ENCODE results near the gene THBS4.

The THBS4 gene

DNA sequence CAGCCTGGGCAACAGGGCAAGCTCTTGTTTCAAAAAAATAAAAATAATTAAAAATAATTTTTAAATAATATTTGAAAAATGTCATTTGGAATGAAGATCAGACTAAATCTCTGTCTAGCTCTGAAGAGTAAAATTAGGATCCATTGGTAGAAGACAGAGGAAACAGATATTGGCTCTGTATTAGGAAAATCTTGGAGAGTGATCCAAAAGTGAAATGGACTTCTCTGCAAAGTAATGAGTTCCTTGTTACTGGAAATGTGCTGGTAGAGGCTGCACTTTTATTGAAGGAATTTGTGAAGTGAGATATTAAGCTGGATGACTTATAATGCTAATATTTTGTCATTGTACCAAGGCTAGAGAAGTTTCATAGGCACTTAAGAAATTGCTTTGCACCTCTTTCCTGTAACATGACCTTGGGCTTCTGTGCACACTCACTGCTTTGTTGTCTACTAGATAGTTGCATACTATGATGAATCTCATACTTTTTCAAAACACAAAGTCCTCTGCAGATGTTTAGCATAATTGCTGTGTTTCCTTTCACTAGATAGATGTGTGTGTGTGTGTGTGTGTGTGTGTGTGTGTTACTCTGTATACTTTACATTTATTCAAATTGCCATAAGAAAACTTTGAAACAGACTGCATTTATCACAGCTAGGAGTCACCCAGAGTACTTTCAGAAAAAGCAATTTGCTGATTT lies 13.1 kb downstream of the THBS4 start:
- no peak for DNase-seq

DNA sequence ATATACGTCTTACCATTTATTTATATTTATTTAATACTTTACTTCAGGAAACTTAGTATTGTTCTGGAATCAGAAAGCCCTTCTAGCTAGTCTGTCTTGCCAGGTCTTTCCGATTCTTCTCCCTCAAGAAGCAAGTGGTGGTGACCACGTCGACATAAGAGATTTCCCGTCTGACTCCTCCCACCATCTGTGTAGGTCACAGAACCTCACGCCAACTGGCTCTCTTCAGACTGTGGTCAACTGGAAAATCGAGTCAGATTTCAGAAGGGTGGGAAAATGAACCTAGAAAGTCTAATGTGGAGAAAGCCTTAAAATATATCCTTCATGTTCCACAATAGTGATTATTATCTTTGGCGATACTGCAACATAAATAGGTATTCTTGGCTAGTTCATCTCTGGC lies 17.3 kb downstream of the THBS4 start:
- no peak for DNase-seq

DNA sequence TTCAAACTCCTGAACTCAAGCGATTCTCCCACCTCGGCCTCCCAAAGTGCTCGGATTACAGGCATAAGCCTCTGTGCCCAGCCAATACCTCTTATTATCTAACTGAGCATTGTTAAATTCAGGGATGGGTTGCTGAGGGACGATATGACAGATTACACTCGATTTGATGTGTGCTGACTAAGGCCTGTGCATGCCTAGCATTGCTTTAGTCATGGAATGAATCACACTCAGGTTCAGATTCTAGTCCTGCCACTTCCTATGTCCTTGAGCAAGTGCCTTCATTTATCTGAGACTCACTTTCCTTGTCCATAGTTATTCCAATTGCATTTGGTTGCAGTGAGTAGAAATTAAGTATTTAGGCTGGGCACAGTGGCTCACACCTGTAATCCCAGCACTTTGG lies 19.5 kb downstream of the THBS4 start:
- no peak for DNase-seq

DNA sequence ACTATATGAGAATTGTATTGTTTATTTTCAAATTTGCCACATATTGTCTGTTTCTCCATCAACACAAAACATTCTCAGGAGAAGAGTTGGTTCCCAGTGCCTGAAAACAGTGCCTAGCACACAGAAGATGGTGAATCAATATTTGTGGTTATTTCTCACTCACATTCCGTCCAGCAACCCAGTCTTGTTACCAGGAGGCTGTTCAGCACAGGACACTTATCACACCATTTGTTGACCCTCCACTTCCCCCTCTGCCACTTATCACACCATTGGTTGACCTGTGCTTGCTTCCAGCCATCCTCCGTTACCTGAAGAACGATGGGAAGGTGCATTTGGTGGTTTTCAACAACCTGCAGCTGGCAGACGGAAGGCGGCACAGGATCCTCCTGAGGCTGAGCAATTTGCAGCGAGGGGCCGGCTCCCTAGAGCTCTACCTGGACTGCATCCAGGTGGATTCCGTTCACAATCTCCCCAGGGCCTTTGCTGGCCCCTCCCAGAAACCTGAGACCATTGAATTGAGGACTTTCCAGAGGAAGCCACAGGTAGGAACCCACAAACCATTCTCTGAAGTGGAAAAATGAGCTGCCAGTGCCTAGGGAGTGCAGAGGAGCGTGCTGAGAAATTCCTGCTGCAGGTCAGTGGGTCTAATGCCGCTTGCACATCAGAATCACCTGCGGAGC lies 20.5 kb downstream of the THBS4 start:
- DNase-seq, result no peak

DNA sequence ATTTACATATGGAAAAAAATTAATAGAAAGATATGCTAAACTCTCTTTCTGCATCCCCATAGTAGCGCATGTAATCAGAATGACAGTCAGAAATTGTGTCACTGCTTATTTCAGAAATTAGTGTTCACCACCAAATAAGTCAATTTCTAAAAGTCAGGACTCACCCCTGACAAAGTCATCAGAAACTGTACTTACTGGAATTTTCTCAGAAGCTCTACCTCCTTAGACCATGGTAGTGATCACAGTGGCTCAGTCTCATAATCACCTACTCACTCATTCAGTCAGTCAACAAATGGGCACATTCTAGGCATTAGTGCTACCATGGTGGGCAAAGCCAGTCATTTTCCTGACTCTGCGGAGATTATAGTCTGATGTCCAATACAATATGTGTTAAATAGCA lies 22.0 kb downstream of the THBS4 start:
- no peak for DNase-seq

DNA sequence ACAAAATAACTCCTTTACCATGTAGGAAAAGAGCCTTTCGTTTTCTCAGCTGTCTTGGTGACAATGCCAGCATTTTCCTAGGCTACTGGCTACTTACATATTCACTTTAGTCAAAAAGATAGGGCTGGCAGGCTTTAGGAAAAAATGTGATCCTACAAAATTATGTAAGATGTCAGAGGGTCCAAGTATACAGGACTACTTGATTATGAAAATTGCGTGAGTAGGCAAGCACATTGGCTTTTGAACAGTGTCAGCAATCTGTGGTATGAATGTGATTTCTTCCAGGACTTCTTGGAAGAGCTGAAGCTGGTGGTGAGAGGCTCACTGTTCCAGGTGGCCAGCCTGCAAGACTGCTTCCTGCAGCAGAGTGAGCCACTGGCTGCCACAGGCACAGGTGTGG lies 22.8 kb downstream of the THBS4 start:
- no peak for DNase-seq

DNA sequence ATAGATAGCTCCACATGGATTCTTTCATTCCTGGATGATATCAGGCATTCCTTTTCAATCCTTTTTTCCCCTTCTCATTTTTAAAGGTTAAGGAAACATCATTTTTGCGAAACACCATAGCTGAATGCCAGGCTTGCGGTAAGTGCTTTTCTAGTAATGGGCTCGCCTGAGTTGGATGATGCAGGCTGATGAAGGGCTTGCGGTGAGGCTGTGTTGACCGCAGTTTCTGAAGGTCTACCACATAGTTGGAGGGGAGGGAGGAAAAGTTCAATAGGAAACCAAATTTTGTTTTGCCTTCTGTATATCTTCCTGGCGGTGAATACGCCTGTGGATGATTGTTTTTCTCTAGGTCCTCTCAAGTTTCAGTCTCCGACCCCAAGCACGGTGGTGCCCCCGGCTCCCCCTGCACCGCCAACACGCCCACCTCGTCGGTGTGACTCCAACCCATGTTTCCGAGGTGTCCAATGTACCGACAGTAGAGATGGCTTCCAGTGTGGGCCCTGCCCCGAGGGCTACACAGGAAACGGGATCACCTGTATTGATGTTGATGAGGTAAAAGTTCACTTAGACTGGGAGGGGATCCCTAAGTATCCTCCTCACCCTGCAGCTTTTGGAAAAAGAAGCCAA lies 24.3 kb downstream of the THBS4 start:
- DNase-seq, result no peak

DNA sequence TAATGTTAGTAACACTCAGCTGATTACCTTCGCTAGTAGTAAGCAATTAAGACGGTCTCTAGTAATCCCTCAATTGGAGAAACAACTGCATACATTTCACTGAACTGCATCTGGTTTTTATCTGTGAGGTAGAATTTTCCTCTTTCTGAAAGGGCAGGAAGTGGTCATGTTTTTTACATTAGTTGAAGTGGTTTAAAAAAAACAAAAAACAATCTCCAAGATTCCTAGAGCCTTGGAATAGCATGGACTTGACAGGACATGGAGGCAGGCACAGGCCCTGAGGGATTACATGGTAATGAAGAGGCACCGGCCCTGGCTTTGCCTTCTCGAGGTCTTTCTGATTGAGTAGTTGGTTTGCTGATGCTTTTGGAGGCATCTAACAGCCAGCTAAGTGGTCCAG lies 25.8 kb downstream of the THBS4 start:
- DNase-seq, result no peak

DNA sequence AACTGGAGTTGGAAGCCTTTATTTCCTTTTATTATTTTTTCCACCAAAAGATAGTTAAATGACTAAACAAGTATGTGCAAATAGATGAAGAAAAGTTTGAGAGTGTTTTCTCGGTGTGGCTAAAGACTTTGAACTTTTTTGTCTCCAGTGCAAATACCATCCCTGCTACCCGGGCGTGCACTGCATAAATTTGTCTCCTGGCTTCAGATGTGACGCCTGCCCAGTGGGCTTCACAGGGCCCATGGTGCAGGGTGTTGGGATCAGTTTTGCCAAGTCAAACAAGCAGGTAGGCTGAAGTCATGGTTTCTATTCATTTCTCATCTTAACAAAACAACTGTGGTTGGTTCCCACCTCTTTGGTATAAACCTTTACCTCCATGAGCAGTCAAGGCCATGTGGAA lies 26.4 kb downstream of the THBS4 start:
- DNase-seq, result no peak

DNA sequence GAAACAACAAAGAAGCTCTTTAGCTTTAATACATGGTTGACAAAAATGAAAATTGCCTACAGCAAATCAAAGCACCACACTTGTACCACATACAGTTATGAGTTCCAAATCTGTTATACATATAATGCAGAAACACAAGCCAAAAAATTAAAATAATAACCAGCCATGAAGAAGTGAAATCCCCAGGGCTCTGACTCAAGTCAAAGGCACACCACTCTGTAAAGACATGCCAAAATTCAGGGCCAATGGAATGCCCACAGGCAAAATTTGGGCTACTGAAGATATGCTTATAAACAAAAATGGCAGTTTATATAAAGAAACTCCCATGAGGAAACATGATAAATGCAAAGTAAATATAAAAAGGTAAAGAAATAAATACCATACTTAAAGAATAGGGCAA lies 29.0 kb downstream of the THBS4 start:
- DNase-seq, result no peak

DNA sequence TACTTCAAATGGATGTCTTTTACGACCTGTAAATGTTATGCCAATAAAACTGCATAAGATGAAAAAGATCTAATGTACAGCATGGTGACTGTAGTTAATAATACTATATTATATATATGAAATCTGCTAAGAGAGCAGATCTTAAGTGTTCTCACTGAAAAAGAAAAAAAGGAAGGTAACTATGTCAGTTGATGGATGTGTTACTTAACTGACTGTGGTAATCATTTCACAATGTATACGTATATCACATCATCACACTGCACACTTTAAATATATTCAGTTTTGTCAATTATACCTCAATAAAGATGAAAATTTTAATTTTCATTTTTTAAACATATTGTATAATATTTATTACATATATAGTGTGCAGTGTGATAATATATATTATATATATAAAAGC lies 31.9 kb downstream of the THBS4 start:
- no peak for DNase-seq

DNA sequence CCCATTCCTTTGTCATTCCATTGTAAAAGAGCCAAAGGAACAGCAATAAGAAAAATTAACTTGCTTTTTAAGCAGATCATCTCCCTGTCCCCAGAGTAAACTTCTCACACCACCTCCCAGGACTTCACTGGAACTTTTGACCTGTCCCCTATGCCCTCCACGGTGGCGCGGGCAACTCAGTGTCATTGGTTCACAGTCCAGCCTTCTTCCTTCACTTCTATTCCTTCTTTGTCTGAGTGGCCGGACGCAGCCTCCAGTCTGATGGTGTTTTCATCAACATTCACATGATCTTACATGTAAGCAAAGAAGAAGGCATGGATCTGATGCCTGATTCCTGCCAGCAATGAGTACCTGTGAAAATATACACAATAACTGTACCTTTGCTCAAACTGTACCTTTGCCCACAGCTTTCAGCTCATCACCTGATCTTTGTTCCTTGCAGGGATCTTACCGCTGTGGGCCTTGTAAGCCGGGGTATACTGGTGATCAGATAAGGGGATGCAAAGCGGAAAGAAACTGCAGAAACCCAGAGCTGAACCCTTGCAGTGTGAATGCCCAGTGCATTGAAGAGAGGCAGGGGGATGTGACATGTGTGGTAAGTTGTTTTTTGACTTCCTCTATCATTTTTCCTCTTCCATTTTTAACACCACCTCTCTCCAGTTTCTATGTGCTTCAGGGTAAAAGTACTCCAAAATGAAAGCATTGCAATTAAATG lies 32.5 kb downstream of the THBS4 start:
- DNase-seq, result no peak

DNA sequence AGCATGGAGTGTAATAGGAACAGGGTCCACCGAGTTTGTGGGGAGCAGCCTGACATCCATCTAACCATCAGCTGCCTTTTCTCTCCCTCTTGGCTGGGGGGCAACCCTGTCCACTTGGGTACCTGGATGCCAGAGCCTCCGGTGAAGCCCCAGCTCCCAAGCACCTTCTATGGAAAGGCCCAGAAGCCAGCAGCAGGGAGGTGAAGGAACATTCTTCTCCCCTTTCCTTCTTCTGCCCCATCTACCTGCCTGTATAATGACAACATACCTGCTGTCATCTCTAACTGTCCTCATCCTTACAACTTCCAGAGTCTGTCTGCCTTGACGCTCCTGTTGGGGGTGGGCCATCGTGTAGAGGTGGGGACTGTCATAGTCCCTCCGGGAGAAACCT lies 33.1 kb downstream of the THBS4 start:
- DNase-seq, result no peak

DNA sequence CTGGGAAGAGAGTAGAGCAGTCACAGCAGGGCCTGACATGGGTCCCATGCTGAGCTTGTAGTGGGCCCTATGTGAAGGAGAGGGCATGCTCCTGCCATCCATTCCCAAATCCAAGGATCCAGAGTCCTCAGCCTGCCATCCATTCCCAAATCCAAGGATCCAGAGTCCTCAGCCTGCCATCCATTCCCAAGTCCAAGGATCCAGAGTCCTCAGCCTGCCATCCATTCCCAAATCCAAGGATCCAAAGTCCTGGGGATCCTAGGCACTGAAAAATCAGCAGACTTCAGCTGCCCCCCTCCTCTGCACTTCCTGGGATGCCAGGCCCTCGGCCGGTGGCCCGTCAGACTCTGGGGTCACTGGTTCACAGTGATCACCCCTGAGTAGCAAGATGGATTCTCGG lies 33.6 kb downstream of the THBS4 start:
- no peak for DNase-seq

DNA sequence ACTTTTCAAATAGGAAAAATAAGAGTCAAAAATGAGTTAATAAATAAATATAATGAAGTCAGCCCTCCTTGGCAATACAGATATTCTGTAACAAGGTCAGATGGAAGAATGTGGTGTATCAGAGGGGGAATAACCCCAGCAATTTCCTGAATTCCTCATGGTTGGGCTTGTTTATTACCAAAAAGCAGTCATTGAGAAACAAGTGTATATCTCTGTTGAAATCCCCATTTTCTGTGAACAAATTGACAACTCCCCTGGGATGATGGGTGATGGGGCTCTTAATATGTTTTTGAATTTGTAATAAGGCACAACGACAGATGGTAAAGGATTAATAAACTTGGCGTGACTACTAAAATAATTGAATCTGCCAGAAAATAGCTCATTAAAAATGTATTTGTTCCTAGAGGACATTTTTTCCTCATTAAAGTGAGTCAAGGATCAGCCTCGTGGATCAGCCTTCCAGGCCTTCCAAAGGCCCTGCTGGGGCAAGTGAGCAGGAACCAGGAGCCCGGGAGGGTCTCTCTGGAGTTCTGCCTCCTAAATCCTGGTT lies 34.2 kb downstream of the THBS4 start:
- DNase-seq, result no peak

DNA sequence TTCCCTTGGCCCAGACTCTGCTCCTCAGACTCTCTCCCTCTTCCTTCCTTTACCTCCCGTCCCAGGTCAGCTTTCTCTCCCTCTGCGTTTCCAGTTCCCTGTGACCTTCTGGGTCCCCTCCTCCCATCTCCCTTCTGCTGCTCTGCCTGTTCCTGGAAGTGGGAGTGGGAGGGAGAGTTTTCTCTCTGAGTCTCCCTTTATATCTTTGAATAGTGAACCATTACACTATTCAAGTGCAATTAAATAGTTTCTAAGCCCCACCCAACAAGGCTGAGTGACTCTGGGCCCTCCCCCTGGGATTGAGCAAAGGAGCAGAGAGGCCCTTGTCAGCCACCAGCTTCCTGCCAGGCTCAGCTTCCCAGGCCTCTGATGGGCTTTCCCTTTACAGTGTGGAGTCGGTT lies 34.8 kb downstream of the THBS4 start:
- no peak for DNase-seq

DNA sequence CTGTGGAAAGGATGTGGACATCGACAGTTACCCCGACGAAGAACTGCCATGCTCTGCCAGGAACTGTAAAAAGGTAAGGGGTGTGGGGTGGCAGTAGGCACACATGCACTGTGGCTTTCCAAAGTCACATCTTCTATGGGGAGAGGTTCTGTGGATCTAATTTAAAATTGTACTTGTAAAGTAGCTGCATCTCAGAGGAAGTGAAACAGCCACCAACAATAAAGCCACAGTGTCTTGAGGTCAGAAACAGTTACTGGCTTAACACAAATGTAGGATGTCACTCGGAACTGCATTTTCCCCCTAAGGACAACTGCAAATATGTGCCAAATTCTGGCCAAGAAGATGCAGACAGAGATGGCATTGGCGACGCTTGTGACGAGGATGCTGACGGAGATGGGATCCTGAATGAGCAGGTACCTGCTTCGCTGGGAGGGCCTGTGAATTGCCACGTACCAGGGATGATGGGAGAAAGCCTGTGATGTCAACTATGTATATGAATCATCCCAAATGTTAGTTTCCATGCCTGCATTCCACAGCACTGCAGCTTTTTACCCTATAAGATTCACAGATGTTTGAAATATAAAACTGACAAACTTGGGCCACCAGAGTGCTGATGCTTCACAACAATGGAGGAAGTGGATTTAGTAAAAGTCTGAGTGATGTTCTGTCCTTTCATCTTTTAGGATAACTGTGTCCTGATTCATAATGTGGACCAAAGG lies 35.3 kb downstream of the THBS4 start:
- DNase-seq, result no peak

DNA sequence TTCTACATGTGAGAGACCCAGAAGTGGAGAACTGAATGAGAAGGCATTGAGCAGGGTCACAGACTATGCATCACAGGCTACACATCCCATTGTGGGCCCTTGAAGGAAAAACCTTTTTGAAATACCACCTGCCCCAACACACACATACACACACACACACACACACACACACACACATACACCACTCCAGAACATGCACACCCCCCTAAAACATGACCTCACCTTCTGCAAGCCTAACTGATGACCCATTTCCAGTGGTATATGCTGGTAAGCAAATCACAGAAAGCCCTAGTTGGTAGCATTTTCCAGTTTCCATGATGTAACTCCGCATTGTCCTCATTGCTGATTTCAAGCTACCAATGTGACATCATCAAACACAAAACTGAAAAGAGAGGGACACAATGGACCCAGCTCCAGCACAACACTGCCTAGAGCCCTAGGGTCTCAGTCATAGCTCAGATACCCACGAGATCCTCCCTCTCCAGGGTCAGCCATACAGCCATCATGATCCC lies 36.4 kb downstream of the THBS4 start:
- no peak for DNase-seq

DNA sequence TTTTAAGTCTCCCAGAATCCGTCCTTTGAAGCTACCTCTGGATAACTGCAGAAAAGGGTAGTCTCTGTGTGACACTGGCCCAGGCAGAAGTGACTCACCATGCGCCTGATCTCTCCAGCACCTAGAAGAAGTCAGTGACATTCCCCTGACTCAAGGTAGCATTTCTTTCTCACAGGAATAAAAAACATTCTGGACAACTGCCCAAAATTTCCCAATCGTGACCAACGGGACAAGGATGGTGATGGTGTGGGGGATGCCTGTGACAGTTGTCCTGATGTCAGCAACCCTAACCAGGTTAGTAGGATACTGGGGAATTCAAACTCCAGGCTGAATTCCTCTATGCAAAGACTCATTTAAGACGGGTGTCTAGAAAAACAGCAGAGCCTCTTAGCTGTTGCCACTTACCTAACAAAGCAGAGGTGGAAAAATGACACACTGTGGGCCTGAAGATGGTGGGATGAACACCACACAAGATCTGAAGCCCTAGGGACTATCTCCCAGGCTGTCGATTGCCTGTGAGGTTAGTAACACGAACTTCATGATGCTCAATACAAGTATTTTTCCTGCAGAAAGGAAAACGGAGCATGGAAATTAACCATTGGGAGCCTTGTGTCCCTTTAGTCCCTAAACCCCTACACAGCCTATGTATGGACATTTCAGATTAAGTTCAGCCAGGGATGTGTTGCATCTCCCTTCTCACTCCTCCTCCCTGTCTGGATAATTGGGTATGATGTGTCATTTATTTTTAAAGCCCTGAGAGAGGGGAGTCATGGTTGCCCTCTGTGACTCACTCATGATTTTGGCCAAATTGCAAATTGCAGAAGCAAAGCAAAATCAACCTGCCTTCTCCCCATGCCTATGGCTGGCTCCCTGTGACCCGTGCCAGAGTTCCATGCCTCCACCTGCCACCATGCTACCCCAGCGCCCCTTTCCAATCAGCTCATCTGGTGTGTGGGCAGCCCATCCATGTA lies 37.2 kb downstream of the THBS4 start:
- DNase-seq, result no peak

DNA sequence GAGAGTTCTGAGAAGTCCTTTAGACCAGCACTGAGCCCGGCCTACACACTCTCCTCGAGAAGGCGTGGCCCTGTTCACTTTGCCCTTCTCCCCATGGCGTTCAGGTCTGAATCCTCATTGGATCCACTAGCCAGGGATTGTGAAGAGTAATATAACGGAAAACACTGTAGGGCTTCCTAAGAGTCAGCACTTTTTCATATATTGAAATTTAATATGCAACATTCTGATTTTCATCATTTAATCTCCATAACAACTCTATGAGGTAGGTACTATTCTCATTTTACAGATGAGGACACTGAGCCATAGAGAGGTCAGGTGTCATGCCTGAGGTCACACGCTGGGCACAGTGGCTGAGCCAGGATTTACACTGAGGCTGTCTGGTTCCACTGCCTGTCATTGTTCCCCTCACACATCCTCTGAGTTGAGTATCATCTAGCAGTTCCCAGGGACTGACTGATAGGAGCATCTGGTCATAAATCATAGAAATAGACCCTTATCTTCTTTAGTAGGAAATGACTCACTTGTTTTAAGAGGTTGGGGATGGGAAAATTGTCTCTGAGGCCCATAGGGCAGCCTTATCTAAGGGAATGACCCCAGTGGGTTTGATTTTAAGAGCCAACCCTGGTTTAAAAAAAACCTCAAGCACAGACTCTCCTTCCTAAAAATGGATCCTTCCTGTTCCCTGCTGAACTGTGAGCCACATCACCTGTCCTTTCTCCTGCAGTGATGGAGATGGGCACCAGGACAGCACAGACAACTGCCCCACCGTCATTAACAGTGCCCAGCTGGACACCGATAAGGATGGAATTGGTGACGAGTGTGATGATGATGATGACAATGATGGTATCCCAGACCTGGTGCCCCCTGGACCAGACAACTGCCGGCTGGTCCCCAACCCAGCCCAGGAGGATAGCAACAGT lies 41.2 kb downstream of the THBS4 start:
- no peak for DNase-seq

All from T-helper 9 cell (primary cell).